HG03175 (cell line): Measurements from ENCODE around the gene CCL16.

Experiments used
- ATAC-seq: cut with Tn5 transposase; IDR thresholded peaks from one replicate; pipeline ENCODE4 v1.9.1; 2021; ENCODE audit warnings: mild to moderate bottlenecking, moderate library complexity; ENCODE audit not compliant: unreplicated experiment

Gene CCL16

GRCh38 chr17:35988164-35988563 is 6.9 kb upstream of the CCL16 start:
- no peak for ATAC-seq

- ATAC-seq = no peak
Measured at GRCh38 chr17:35986643-35987042, 5.3 kb upstream of the CCL16 start, which contains the start of gene CCL14. TSS of gene CCL14 (minus strand) at chr17:35986729. CDS start at chr17:35986649, 80 bp downstream.

- no peak for ATAC-seq
Measured at GRCh38 chr17:35984140-35984539, 2.8 kb upstream of the CCL16 start.

GRCh38 chr17:35982409-35983191 is 1.3 kb upstream of the CCL16 start:
- no peak for ATAC-seq

GRCh38 chr17:35981908-35982330 is 622 bp upstream of the CCL16 start:
- ATAC-seq = no peak

GRCh38 chr17:35978346-35978745 is 3.0 kb downstream of the CCL16 start:
- ATAC-seq = no peak

- no peak for ATAC-seq
Measured at GRCh38 chr17:35977509-35977908, 3.8 kb downstream of the CCL16 start.

GRCh38 chr17:35973333-35974260 is 7.7 kb downstream of the CCL16 start:
- no peak for ATAC-seq

GRCh38 chr17:35972945-35973332 is 8.4 kb downstream of the CCL16 start:
- ATAC-seq = no peak

GRCh38 chr17:35972535-35972934 is 8.8 kb downstream of the CCL16 start:
- ATAC-seq = no peak

GRCh38 chr17:35972066-35972465 is 9.2 kb downstream of the CCL16 start:
- no peak for ATAC-seq

- ATAC-seq = no peak
Measured at GRCh38 chr17:35969558-35970380, 11.5 kb downstream of the CCL16 start.

- no peak for ATAC-seq
Measured at GRCh38 chr17:35968520-35969054, 12.7 kb downstream of the CCL16 start.

- ATAC-seq = no peak
Measured at GRCh38 chr17:35965272-35965671, 16.0 kb downstream of the CCL16 start.

- no peak for ATAC-seq
Measured at GRCh38 chr17:35963663-35964062, 17.6 kb downstream of the CCL16 start.

- no peak for ATAC-seq
Measured at GRCh38 chr17:35953720-35954119, 27.6 kb downstream of the CCL16 start.

- no peak for ATAC-seq
Measured at GRCh38 chr17:35949401-35949800, 31.9 kb downstream of the CCL16 start.

GRCh38 chr17:35948092-35948491 is 33.2 kb downstream of the CCL16 start:
- ATAC-seq = no peak

- no peak for ATAC-seq
Measured at GRCh38 chr17:35947156-35947585, 34.1 kb downstream of the CCL16 start.

- ATAC-seq = no peak
Measured at GRCh38 chr17:35944151-35944550, 37.1 kb downstream of the CCL16 start.

- ATAC-seq = no peak
Measured at GRCh38 chr17:35943537-35943936, 37.8 kb downstream of the CCL16 start, which contains the start of gene LYZL6. TSS of gene LYZL6 (minus strand) at chr17:35943713. CDS start at chr17:35939356, 4,357 bp downstream.
